GM21529 (cell line): ENCODE data around the gene RCOR3.
"Not testable (repeated sequence)": the region's sequence is repeated elsewhere in the genome, so short reads cannot be mapped to it uniquely, and the experiment has no call there.

ENCODE experiments used
- ATAC-seq: cut with Tn5 transposase; IDR thresholded peaks from one replicate; pipeline ENCODE4 v1.9.1; 2021; ENCODE audit not compliant: unreplicated experiment

RCOR3 gene

GRCh38 chr1:211258756-211259637, at the start of gene RCOR3:
Gene RCOR3, plus strand, starts transcription at chr1:211259366. Its CDS starts 195 bp downstream, at chr1:211259561.
- peak; percentile 64 for ATAC-seq

DNA sequence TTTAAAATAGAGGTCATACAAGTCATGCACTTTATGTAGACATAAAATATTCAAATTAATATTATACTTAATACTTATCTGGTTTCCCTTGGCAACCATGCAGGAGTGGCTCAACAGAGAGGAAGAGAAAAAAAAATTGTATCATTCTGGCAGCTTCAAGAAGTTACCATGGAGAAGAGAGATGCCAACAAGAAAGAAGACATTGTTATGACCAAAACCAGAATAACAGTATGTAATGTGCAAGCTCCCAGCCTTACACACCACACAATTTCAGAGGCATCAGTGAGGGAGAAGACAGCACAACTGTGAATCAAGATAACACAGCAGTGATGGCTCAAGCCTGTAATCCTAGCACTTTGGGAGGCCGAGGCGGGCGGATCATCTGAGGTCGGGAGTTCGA, 49.1 kb upstream of the RCOR3 start:
- ATAC-seq = no peak

GRCh38 chr1:211210965-211211364, 48.2 kb upstream of the RCOR3 start:
- ATAC-seq = no peak

DNA sequence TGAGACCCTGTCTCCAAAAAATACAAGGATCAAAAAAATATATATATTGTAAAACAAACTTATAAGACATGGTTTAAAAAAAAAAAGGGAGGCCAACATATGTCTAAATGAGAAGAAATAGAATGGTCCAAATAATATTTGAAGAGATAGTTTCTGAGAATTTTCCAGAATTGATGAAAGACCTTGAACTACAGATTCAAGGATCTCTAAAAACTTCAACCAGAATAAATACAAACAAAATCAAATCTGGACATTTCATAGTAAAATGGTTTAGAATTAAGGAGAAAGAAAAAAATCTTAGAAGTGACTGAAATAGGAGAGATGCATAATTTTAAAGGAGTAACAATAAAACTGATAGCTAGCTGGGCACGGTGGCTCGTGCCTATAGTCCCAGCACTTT, 45.5 kb upstream of the RCOR3 start:
- ATAC-seq = no peak

DNA sequence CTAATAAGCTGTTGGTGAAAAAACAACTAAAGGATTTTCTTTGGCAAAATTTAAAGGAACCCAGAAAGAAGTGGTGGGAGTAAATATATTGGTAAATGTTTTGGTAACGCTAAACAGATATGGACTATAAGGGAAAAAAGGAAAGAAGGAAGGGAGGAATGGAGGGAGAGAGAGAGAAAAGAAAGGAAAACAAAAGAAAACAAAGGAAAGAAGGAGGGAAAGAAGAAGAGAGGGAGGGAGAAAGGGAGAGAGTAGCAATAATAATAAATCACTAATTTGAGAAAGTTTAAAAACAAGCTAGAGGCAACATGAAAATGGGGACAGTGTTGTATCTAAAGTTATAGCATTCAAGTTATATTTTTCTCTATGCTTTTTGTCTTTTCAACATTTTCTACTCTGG, 43.6 kb upstream of the RCOR3 start:
- ATAC-seq = no peak

DNA sequence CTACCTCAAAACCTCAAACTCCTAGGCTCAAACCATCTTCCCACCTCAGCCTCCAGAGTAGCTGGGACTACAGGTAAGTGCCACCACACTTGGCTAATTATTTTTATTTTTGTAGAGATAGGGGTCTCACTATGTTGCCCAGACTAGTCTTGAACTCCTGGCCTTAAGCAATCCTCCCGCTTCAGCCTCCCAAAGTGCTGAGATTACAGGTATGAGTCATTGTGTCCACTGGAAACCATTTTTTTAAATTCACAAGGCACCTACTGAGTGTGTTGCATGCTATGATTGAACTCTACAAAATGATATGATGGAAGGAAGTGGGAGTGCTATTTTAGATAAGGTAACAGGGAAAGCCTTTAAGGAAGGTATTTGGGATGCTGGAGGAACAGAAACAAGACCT, 41.8 kb upstream of the RCOR3 start:
- no peak for ATAC-seq

GRCh38 chr1:211222469-211223234, 36.5 kb upstream of the RCOR3 start:
- not testable (repeated sequence) for ATAC-seq

GRCh38 chr1:211228573-211229364, 30.4 kb upstream of the RCOR3 start:
- ATAC-seq = not testable (repeated sequence)

DNA sequence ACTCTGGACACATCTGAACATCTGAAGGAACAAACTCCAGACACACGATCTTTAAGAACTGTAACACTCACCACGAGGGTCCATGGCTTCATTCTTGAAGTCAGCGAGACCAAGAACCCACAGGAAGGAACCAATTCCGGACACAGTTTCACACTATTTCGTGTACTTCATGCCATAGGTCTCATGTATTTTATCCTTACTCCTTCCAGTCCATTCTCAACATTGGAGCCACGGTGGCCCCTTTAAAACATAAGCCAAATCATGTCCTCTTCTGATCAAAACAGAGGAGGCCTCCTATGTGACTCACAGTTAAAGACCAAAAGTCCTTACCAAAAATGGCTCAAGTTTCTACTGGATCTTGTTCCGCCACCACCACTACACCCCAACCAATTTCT, 29.8 kb upstream of the RCOR3 start:
- ATAC-seq = no peak

- no peak for ATAC-seq
Measured at GRCh38 chr1:211231873-211232272, 27.3 kb upstream of the RCOR3 start.

- ATAC-seq = no peak
Measured at GRCh38 chr1:211236633-211237320, 22.4 kb upstream of the RCOR3 start.

DNA sequence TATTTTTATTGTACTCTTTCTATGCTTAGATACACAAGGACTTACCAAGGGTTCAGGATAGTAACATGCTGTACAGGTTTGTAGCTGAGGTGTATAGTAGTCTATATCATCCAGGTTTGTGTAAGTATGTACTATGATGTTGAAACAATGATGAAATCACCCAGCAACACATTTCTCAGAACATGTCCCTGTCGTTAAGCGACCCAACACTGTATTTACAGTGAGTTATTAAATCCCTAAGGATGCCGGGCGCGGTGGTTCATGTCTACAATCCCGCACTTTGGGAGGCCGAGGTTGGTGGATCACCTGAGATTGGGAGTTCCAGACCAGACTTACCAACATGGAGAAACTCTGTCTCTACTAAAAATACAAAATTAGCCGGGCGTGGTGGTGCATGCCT, 21.6 kb upstream of the RCOR3 start:
- no peak for ATAC-seq

DNA sequence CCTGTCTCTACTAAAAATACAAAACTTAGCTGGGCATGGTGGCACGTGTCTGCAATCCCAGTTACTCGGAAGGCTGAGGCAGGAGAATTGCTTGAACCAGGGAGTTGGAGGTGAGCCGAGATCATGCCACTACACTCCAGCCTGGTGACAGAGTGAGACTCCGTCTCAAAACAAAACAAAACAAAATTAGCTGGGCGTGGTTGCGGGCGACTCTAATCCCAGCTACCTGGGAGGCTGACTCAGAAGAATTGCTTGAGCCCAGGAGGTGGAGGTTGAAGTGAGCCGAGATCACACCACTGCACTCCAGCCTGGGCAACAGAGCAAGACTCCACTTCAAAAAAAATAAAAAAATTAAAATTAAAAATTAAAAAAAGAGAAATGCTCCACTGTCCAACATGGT, 18.6 kb upstream of the RCOR3 start:
- not testable (repeated sequence) for ATAC-seq

GRCh38 chr1:211241071-211241470, 18.1 kb upstream of the RCOR3 start:
- no peak for ATAC-seq

DNA sequence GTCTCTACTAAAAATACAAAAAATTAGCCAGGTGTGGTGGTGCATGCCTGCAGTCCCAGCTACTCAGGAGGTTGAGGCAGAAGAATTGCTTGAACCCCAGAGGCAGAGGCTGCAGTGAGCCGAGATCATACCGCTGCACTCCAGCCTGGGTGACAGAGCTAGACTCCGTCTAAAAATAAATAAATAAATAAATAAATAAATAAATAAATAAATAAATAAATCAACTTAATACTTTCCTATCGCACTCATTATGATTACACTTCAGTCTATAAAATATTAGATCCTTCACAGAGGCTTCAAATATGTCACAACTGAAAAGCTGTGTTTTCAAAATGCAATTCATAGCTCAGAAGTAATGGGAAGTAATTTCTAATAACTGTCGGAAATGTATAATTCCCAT, 15.5 kb upstream of the RCOR3 start:
- ATAC-seq = not testable (repeated sequence)

DNA sequence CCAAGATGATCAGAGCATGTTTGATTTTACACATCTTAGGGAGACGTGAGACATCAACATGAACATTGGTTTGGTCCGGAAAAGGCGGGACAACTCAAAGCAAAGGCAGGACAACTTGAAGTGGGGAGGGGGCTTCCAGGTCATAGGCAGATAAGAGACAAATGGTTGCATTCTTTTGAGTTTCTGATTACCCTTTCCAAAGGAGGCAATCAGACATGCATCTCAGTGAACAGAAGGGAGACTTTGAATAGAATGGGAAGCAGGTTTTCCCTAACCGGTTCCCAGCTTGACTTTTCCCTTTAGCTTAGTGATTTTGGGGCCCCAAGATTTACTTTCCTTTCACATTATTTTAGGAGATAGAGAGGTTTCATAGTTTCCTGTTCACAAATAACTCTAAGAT, 12.6 kb upstream of the RCOR3 start:
- ATAC-seq = not testable (repeated sequence)

DNA sequence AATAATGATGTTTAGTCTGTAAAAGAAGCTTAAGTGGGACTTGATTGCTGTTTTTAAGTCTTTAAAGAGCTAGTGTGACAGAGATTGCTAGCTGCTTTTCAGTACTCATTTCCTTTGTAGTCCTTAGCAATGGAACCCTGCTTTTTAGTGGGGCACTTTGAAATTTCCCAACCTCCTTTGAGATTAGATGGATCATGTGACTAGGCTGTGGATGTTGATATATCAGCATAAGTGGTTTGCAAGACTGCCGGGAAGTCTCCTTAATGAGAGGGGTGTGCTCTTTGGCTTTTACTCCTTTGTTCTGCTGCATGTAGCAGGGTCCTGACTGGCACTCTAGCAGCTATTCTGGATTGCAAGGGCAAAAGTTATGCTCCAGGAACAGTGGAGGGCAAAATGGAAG, 11.2 kb upstream of the RCOR3 start:
- no peak for ATAC-seq

- ATAC-seq = not testable (repeated sequence)
Measured at GRCh38 chr1:211249611-211250010, 9.6 kb upstream of the RCOR3 start.

DNA sequence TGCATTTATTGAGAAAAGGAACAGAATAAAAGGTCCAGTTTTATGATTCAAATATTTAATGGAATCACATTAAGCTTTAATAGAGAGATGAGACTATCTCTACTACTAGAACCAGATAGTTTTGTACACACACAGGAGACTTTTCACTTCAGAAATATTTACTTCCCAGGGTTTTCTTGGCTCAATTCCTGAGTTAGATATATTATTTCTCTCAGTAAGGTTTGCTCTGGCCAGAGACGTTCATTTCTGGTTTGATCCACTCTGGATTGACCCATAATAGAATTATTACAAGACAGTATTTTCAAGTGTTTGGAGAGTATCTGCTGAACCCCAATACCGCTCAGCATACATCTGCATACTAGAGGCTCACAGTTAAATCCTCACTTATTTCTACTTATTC, 1.3 kb upstream of the RCOR3 start:
- no peak for ATAC-seq

- ATAC-seq = peak; percentile 36
Measured at GRCh38 chr1:211258310-211258755, 833 bp upstream of the RCOR3 start.
